ENCODE measurements around the gene NHLRC4.

NHLRC4 gene

GRCh38 chr16:566475-567372, at the start of gene NHLRC4:
NHLRC4 (plus strand) TSS chr16:567005; CDS start chr16:568048, 1,043 bp downstream.
- peak; percentile 71 for DNase-seq

GRCh38 chr16:518858-519257, 47.9 kb upstream of the NHLRC4 start:
- no peak for DNase-seq

- DNase-seq: no peak
Measured at GRCh38 chr16:519425-519824, 47.4 kb upstream of the NHLRC4 start.

- DNase-seq: no peak
Measured at GRCh38 chr16:519841-520687, 46.7 kb upstream of the NHLRC4 start.

GRCh38 chr16:520847-521246, 46.0 kb upstream of the NHLRC4 start:
- DNase-seq: no peak

- no peak for DNase-seq
Measured at GRCh38 chr16:521381-522210, 45.2 kb upstream of the NHLRC4 start.

- no peak for DNase-seq
Measured at GRCh38 chr16:522320-523096, 44.3 kb upstream of the NHLRC4 start.

- DNase-seq: no peak
Measured at GRCh38 chr16:523097-523741, 43.6 kb upstream of the NHLRC4 start.

- no peak for DNase-seq
Measured at GRCh38 chr16:524274-525040, 42.3 kb upstream of the NHLRC4 start.

- DNase-seq: no peak
Measured at GRCh38 chr16:525123-525519, 41.7 kb upstream of the NHLRC4 start.

- no peak for DNase-seq
Measured at GRCh38 chr16:525520-526180, 41.2 kb upstream of the NHLRC4 start.

GRCh38 chr16:526181-527014, 40.4 kb upstream of the NHLRC4 start:
- peak; percentile 58 for DNase-seq

GRCh38 chr16:527015-527903, 39.5 kb upstream of the NHLRC4 start, which contains the start of gene CAPN15:
CAPN15 (plus strand) TSS chr16:527712; CDS start chr16:546839, 19,127 bp downstream.
- peak; percentile 96 for DNase-seq

- peak; percentile 61 for DNase-seq
Measured at GRCh38 chr16:528111-529011, 38.4 kb upstream of the NHLRC4 start.

GRCh38 chr16:529012-529575, 37.7 kb upstream of the NHLRC4 start:
- no peak for DNase-seq

GRCh38 chr16:530111-530817, 36.5 kb upstream of the NHLRC4 start:
- no peak for DNase-seq

All from right forelimb (tissue), 1 donor.